Activated naive CD8-positive, alpha-beta T cell (primary cell): ENCODE measurements around the gene TP53TG5.

Source experiments
- H3K27ac Mint-ChIP-seq: one replicate; pipeline ENCODE4 v1.8.0; 2021; ENCODE audit warnings: mixed read lengths
- H3K27me3 Mint-ChIP-seq: one replicate; pipeline ENCODE4 v1.8.0; 2021; ENCODE audit warnings: mixed read lengths
- H3K36me3 Mint-ChIP-seq: one replicate; pipeline ENCODE4 v1.8.0; 2021; ENCODE audit warnings: mixed read lengths
- H3K4me1 Mint-ChIP-seq: one replicate; pipeline ENCODE4 v1.8.0; 2021; ENCODE audit warnings: low read depth, mixed read lengths
- H3K4me3 Mint-ChIP-seq: one replicate; pipeline ENCODE4 v1.8.0; 2021; ENCODE audit warnings: mild to moderate bottlenecking, mixed read lengths
- H3K9me3 Mint-ChIP-seq: one replicate; pipeline ENCODE4 v1.8.0; 2021; ENCODE audit warnings: low read depth, mixed read lengths

TP53TG5 gene

GRCh38 chr20:45347936-45348778, 30.0 kb downstream of the TP53TG5 start, which contains the start of gene SDC4:
Gene SDC4 (minus strand): TSS chr20:45348424. CDS start chr20:45348384, 40 bp downstream.
- no peaks in the 10 kb centered on the region for H3K36me3 Mint-ChIP-seq
- peak within 1 kb of the TSS; percentile 68 for H3K27ac Mint-ChIP-seq
- peaks cover 15% of the 10 kb centered on the region for H3K4me1 Mint-ChIP-seq
- no peaks in the 10 kb centered on the region for H3K9me3 Mint-ChIP-seq
- peak within 1 kb of the TSS; percentile 90 for H3K4me3 Mint-ChIP-seq
- H3K27me3 Mint-ChIP-seq = no peaks in the 10 kb centered on the region

- Mint-ChIP-seq H3K27me3 (no peaks in the 10 kb centered on the region), H3K27ac (peak overlapping the region; percentile 68), H3K36me3 (no peaks in the 10 kb centered on the region), H3K9me3 (no peaks in the 10 kb centered on the region), H3K4me1 (peaks cover 15% of the 10 kb centered on the region), H3K4me3 (peak overlapping the region; percentile 90)
Measured at GRCh38 chr20:45347297-45347935, 30.7 kb downstream of the TP53TG5 start.

GRCh38 chr20:45346851-45347250, 31.3 kb downstream of the TP53TG5 start:
- no peak overlapping the region for H3K27ac Mint-ChIP-seq
- H3K9me3 Mint-ChIP-seq = no peaks in the 10 kb centered on the region
- peaks cover 15% of the 10 kb centered on the region for H3K4me1 Mint-ChIP-seq
- H3K27me3 Mint-ChIP-seq = no peaks in the 10 kb centered on the region
- peak overlapping the region; percentile 90 for H3K4me3 Mint-ChIP-seq
- no peaks in the 10 kb centered on the region for H3K36me3 Mint-ChIP-seq

- Mint-ChIP-seq H3K9me3 (no peaks in the 10 kb centered on the region), H3K36me3 (no peaks in the 10 kb centered on the region), H3K27ac (no peak overlapping the region), H3K27me3 (no peaks in the 10 kb centered on the region), H3K4me1 (peaks cover 15% of the 10 kb centered on the region), H3K4me3 (peak overlapping the region; percentile 90)
Measured at GRCh38 chr20:45346291-45346718, 31.8 kb downstream of the TP53TG5 start.

- no peaks in the 10 kb centered on the region for H3K9me3 Mint-ChIP-seq
- H3K4me1 Mint-ChIP-seq = peaks cover 15% of the 10 kb centered on the region
- no peaks in the 10 kb centered on the region for H3K27me3 Mint-ChIP-seq
- no peak overlapping the region for H3K27ac Mint-ChIP-seq
- H3K4me3 Mint-ChIP-seq = peak overlapping the region; percentile 90
- H3K36me3 Mint-ChIP-seq = no peaks in the 10 kb centered on the region
Measured at GRCh38 chr20:45345104-45345936, 32.8 kb downstream of the TP53TG5 start.

- Mint-ChIP-seq H3K4me3 (no peak overlapping the region), H3K4me1 (peaks cover 15% of the 10 kb centered on the region), H3K27me3 (no peaks in the 10 kb centered on the region), H3K36me3 (no peaks in the 10 kb centered on the region), H3K9me3 (no peaks in the 10 kb centered on the region), H3K27ac (no peak overlapping the region)
Measured at GRCh38 chr20:45344168-45344860, 33.8 kb downstream of the TP53TG5 start.

GRCh38 chr20:45343532-45344167, 34.5 kb downstream of the TP53TG5 start:
- Mint-ChIP-seq H3K36me3 (no peaks in the 10 kb centered on the region), H3K9me3 (no peaks in the 10 kb centered on the region), H3K4me3 (no peak overlapping the region), H3K27ac (no peak overlapping the region), H3K27me3 (no peaks in the 10 kb centered on the region), H3K4me1 (peaks cover 14% of the 10 kb centered on the region)

- peaks cover 12% of the 10 kb centered on the region for H3K4me1 Mint-ChIP-seq
- H3K27me3 Mint-ChIP-seq = no peaks in the 10 kb centered on the region
- no peaks in the 10 kb centered on the region for H3K36me3 Mint-ChIP-seq
- no peaks in the 10 kb centered on the region for H3K9me3 Mint-ChIP-seq
- H3K27ac Mint-ChIP-seq = no peak overlapping the region
- H3K4me3 Mint-ChIP-seq = peak overlapping the region; percentile 28
Measured at GRCh38 chr20:45342855-45343531, 35.1 kb downstream of the TP53TG5 start.

GRCh38 chr20:45341939-45342854, 35.9 kb downstream of the TP53TG5 start:
- H3K27ac Mint-ChIP-seq = no peak overlapping the region
- H3K4me3 Mint-ChIP-seq = no peak overlapping the region
- no peaks in the 10 kb centered on the region for H3K9me3 Mint-ChIP-seq
- H3K4me1 Mint-ChIP-seq = peaks cover 7% of the 10 kb centered on the region
- no peaks in the 10 kb centered on the region for H3K36me3 Mint-ChIP-seq
- peaks cover 1% of the 10 kb centered on the region for H3K27me3 Mint-ChIP-seq

GRCh38 chr20:45341579-45341938, 36.6 kb downstream of the TP53TG5 start:
- Mint-ChIP-seq H3K4me3 (no peak overlapping the region), H3K27ac (no peak overlapping the region), H3K36me3 (no peaks in the 10 kb centered on the region), H3K27me3 (peaks cover 2% of the 10 kb centered on the region), H3K9me3 (no peaks in the 10 kb centered on the region), H3K4me1 (peaks cover 1% of the 10 kb centered on the region)

- Mint-ChIP-seq H3K27ac (no peak overlapping the region), H3K4me1 (no peaks in the 10 kb centered on the region), H3K36me3 (no peaks in the 10 kb centered on the region), H3K4me3 (no peak overlapping the region), H3K27me3 (peaks cover 2% of the 10 kb centered on the region), H3K9me3 (no peaks in the 10 kb centered on the region)
Measured at GRCh38 chr20:45340951-45341350, 37.2 kb downstream of the TP53TG5 start.

GRCh38 chr20:45340236-45340847, 37.8 kb downstream of the TP53TG5 start:
- H3K4me1 Mint-ChIP-seq = no peaks in the 10 kb centered on the region
- peaks cover 2% of the 10 kb centered on the region for H3K27me3 Mint-ChIP-seq
- no peaks in the 10 kb centered on the region for H3K9me3 Mint-ChIP-seq
- no peak overlapping the region for H3K4me3 Mint-ChIP-seq
- H3K36me3 Mint-ChIP-seq = no peaks in the 10 kb centered on the region
- H3K27ac Mint-ChIP-seq = no peak overlapping the region
